Fibroblast of pulmonary artery (primary cell): Measurements from ENCODE around the gene CSH2.

ENCODE experiments used
- DNase-seq: peaks from one replicate; pipeline ENCODE4 v3.0.0-alpha.2; 2010; ENCODE audit warnings: low read depth
- H3K4me3 ChIP-seq: replicated peaks from 2 replicates; pipeline ENCODE4 v1.5.1; 2011; ENCODE audit warnings: low read depth, mild to moderate bottlenecking, control low read depth, low read length, moderate library complexity
- CTCF ChIP-seq: IDR thresholded peaks from 2 replicates; pipeline ENCODE4 v1.5.1; 2011; ENCODE audit warnings: mild to moderate bottlenecking, control low read depth, low read length, inconsistent platforms; ENCODE audit errors: missing control alignments

Gene CSH2

DNA sequence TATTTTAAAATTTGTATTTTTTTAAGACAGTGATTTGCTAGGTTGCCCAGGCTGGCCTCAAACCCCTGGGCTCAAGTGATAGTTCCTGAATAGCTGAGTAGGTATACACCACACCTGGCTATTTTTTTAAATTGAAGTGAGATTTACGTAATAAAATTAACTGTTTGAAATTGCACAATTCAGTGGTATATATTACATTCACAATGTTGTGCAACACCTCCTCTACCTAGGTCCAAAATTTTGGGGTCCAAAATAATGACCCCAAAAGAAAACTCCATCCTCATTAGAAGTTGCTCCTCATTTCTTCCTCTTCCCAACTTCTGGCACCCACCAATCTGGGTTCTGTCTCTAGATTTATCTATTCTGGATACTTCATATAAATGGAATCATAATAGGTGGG, 28.0 kb downstream of the CSH2 start:
- H3K4me3 ChIP-seq: no peak overlapping the region
- no peak for DNase-seq
- TF ChIP-seq CTCF: no peak

GRCh38 chr17:63843910-63844677, 29.4 kb downstream of the CSH2 start:
- no peak for TF ChIP-seq CTCF
- peak; percentile 14 for DNase-seq
- peak overlapping the region; percentile 92 for H3K4me3 ChIP-seq

DNA sequence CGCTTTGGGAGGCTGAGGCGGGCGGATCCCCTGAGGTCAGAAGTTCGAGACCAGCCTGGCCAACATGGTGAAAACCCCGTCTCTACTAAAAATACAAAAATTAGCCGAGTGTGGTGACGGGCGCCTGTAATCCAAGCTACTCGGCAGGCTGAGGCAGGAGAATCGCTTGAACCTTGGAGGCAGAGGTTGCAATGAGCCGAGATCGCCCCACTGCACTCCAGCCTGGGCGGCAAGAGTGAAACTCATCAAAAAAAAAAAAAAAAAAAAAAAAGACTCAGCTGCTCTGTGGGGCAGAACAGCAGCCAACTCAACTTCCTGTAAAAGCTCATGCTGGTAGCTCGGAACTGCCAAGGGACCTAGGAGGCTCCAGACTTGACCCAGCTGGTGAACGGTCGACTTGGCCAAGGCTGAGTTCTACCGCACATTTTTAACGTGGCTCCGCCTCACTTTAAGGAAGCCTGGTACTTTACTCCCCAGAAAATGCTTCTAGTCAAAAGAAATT, 30.0 kb downstream of the CSH2 start:
- H3K4me3 ChIP-seq: peak overlapping the region; percentile 92
- DNase-seq: peak; percentile 93

DNA sequence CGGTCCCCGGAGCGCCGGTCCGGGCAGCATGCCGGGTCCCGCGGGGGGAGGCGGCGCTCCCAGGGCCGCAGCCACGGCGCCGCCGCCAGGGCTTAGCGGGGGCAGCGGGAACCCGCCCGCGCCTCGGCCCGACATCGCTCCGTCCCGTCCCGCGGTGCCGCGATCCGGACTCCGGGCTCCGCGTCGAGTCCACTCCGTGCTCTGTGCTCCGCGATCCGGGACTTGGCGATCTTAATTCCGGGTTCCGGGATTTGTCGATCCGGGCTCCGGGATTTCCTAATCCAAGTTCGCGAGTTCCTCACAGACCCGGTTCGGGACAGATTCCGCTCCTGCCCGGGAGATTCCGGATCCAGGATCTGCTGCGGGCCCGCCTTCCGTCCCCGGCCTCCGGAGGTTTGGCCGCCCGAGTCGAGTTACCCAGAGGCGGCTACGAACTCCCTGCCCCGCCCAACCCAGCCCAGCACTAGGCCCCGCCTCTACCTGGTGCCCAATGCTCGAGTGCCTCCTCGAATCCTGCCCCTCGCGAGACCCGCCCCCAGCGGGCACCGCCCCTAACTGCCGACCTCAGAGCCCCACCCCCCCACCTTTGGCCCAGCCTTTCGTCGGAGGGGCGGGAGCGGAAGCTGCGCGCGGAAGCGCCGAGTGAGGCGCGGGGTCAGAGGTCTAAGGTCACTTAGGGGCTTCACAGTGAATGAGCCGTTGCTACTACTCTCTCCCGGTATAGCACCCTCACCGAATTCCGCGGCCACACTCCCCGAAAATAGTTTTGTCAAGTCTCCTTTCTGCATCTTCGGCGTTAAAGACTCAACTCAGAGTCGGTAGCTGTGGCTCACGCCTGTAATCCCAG, 30.7 kb downstream of the CSH2 start, which contains the start of gene SMARCD2:
Gene SMARCD2, minus strand, starts transcription at position 146 of the 847 bp plus-strand sequence. Its CDS starts 11 bp downstream, at position 135.
- peak; percentile 99 for DNase-seq
- peak within 1 kb of the TSS; percentile 92 for H3K4me3 ChIP-seq
- no peak for TF ChIP-seq CTCF

- TF ChIP-seq CTCF: no peak
- no peak for DNase-seq
These were observed 31.3 kb downstream of the CSH2 start for GRCh38 chr17:63842173-63842539.

GRCh38 chr17:63841350-63842172, 31.9 kb downstream of the CSH2 start:
- H3K4me3 ChIP-seq: peak overlapping the region; percentile 92
- DNase-seq: peak; percentile 52

More at GRCh38 chr17:63842173-63842539, 31.3 kb downstream of the CSH2 start:
- H3K4me3 ChIP-seq: peak overlapping the region; percentile 92

More at GRCh38 chr17:63841350-63842172, 31.9 kb downstream of the CSH2 start:
- TF ChIP-seq CTCF: no peak
